HG03469 (cell line): Measurements from ENCODE around the gene EDEM2.
"Not testable (repeated sequence)": the region's sequence is repeated elsewhere in the genome, so short reads cannot be mapped to it uniquely, and the experiment has no call there.

Experiments
- ATAC-seq: cut with Tn5 transposase; IDR thresholded peaks from one replicate; pipeline ENCODE4 v1.9.1; 2021; ENCODE audit warnings: mild to moderate bottlenecking, moderate library complexity, moderate number of reproducible peaks; ENCODE audit not compliant: unreplicated experiment

EDEM2 gene, protein sequence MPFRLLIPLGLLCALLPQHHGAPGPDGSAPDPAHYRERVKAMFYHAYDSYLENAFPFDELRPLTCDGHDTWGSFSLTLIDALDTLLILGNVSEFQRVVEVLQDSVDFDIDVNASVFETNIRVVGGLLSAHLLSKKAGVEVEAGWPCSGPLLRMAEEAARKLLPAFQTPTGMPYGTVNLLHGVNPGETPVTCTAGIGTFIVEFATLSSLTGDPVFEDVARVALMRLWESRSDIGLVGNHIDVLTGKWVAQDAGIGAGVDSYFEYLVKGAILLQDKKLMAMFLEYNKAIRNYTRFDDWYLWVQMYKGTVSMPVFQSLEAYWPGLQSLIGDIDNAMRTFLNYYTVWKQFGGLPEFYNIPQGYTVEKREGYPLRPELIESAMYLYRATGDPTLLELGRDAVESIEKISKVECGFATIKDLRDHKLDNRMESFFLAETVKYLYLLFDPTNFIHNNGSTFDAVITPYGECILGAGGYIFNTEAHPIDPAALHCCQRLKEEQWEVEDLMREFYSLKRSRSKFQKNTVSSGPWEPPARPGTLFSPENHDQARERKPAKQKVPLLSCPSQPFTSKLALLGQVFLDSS

DNA sequence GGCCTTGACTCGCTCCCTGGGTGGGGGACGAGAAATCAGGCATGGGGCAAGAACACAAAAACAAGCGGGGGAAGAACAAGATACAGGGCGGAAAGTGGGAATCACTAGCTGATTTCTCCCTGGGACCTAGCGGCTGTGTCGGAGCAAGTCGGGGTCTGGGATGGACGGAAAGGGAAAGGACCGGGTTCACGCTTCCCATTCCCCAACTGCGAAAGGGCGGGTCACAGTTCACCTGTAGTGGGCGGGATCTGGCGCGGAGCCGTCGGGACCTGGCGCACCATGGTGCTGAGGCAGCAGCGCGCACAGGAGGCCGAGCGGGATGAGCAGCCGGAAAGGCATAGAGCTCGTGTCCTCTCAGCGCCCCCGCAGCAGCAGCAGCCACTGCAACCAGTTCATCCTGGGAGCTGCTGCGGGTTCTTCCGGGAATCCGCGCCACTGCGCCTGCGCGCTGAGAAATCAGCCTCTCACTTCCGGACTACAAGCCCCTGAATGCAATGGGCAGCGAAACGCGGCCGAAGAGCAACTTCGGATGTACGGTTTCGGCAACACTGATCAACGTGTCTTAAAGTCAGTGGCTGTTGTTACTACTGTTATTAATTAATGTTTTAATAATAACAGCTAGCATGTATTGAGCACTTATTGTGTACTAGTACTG lies at the start of gene EDEM2:
TSS of gene EDEM2 (minus strand) at position 417 of the 655 bp plus-strand sequence. CDS start at position 339, 78 bp downstream.
- peak; percentile 53 for ATAC-seq

- no peak for ATAC-seq
Observed at GRCh38 chr20:35196313-35196712, 49.2 kb upstream of the EDEM2 start.

- not testable (repeated sequence) for ATAC-seq
Observed at GRCh38 chr20:35193031-35193791, 46.1 kb upstream of the EDEM2 start.

DNA sequence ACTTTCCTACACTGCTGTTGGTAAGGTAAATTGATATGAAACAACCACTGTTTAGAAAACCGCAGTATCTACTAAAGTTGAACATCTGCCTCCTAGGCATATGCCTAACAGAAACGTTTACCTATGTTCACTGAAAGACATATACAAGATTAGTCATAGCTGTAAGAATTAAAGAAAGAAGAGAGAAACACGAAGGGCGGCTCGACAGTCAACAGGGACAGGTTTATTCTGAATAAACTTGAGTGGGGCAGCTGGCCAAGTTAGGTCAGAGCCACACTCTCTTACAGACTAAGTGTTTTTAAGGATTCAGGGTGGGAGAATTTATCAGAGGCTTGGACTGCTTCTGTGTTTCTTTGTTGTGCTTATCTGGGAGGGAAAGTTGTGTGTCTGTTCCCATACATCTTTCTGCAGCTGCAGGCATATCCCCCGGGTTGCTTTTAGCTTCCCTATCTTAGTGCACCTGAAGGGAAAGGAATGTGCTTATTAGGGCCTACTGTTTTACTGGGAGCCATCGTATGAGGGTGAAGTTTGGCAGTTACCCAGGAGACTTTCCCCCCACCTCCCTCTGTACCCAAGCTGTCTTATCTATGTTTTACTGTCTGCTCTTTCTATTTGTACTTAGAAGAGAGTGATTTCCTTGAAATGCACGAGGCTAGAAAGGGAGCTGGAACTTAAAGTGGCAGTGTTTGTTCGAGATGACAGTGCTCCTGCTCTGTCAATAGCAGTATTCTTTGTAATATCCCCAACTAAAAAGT lies 45.2 kb upstream of the EDEM2 start:
- no peak for ATAC-seq

GRCh38 chr20:35191419-35192117 lies 44.4 kb upstream of the EDEM2 start:
- no peak for ATAC-seq

DNA sequence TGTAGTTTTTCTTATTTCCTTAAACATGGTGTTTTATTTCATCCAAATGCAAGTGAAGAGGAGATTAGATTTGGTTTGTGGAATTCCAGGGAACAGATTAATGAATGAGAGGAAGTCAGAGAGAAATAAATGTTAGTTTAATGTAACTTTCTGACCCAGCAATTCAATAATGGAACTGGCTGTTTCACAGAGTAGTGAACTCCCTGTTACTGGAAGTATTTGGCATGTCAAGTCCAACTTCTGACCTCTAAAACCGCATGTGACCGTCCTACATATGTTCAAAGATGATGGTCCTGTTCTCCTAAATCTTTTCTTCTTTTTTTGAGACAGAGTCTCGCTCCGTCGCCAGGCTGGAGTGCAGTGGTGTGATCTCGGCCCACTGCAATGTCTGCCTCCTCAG lies 43.4 kb upstream of the EDEM2 start:
- ATAC-seq, result no peak

- ATAC-seq, result not testable (repeated sequence)
Observed at GRCh38 chr20:35189223-35189622, 42.1 kb upstream of the EDEM2 start.

- no peak for ATAC-seq
Observed at GRCh38 chr20:35187584-35188190, 40.6 kb upstream of the EDEM2 start.

DNA sequence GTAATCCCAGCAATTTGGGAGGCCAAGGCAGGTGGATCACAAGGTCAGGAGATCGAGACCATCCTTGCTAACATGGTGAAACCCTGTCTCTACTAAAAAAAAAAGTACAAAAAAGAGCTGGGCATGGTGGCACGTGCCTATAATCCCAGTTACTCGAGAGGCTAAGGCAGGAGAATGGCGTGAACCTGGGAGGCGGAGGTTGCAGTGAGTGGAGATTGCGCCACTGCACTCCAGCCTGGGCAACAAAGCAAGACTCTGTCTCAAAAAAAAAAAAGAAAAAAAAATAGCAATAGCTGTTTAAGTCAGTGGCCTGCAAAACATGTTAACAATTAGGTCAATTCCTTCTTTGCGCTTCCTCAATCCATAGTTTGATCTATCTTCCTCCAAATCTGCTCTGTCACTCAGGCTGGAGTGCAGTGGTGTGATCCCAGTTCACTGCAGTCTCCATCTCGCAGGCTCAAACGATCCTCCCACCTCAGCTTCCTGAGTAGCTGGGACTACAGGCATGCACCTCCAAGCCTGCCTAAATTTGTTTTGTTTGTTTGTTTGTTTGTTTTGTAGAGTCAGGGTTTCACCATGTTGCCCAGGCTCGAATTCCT lies 39.7 kb upstream of the EDEM2 start:
- ATAC-seq, result not testable (repeated sequence)

DNA sequence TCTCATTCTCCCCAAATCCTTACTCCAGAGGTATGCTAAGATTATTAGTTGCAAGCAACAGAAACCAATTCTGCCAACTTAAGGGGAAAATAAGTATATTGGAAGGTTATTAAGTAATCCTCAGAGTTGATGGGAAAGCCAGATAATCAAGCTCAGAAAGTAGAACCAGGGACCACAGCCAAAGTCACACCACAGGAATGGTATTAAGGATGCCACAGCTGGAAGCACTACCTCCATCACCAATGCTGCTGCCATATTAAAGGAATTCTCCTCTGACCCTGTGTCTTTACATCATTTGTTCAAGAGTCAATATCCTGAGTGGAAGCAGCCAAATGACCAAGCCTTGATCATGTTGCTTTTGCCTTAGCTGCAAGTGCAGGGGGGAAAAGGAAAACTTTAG lies 34.6 kb upstream of the EDEM2 start:
- ATAC-seq, result no peak

- no peak for ATAC-seq
Observed at GRCh38 chr20:35180266-35180665, 33.1 kb upstream of the EDEM2 start.

DNA sequence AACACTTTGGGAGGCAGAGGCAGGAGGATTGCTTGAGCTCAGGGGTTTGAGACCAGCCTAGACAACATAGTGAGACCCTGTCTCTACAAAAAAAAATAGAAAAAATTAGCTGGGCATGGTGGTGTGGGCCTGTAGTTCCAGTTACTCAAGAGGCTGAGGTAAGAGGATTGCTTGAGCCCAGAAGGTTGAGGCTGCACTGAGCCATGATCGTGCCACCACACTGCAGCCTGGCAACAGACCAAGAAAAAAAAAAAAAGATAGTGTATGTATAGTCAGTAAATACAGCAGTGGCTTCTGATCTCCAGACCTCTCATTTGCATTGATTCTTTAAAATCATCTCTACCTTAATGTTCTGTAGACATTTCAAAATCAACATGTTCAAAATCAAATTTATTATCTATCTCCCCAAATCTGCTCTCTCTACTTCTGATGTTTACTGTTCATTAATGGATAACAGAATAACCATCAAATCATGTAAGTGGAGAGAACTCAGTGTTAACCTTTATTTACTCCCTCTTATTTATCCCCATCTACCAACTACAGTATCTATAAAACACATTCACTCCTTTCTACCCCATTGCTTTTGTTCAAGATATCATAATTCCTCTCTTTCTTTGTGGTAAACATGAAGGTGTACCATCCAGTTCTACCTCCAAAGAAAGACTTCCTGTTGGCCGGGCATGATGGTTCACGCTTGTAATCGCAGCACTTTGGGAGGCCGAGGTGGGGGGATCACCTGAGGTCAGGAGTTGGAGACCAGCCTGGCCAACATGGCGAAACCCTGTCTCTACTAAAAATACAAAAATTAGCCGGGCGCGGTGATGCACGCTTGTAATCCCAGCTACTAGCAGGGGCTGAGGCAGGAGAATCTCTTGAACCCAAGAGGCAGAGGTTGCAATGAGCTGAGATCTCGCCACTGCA lies 32.4 kb upstream of the EDEM2 start:
- ATAC-seq, result no peak

DNA sequence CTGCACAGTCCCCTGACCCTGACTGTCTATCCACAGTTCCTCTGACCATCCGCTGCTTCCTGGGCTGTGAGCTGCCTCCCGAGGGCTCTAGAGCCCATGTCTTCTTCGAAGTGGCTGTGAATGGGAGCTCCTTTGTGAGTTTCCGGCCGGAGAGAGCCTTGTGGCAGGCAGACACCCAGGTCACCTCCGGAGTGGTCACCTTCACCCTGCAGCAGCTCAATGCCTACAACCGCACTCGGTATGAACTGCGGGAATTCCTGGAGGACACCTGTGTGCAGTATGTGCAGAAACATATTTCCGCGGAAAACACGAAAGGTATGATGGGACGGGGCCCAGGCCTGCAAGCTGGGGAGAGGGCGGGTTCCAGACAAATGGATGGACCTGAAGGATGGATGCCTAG lies 29.0 kb upstream of the EDEM2 start:
- no peak for ATAC-seq

DNA sequence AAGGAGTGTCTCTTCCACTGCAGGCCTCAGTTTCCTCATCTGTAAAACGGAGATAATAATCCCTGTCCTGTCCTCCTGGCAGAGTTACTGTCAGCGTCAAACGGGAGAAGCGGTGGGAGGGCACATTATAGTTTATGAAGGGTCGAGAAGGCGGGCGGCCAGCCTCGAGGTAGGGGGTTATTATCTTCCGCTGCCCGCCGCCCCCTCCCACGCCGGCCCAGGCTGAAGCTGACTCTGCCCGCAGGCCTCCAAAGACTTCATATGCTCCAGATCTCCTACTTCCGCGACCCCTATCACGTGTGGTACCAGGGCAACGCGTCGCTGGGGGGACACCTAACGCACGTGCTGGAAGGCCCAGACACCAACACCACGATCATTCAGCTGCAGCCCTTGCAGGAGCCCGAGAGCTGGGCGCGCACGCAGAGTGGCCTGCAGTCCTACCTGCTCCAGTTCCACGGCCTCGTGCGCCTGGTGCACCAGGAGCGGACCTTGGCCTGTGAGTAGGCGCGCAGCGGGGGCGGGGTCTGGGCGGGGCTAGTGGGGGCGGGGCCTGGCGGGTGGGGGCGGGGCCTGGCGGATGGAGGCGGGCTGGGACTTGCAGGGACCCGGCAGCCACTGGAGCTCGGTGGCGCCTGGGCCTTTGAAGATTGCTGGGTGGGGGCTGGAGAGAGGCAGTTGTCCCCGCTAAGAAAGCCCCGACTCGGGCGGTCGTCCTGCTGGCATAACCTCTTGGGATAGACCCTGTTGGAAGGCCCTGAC lies 27.5 kb upstream of the EDEM2 start:
- ATAC-seq, result no peak

DNA sequence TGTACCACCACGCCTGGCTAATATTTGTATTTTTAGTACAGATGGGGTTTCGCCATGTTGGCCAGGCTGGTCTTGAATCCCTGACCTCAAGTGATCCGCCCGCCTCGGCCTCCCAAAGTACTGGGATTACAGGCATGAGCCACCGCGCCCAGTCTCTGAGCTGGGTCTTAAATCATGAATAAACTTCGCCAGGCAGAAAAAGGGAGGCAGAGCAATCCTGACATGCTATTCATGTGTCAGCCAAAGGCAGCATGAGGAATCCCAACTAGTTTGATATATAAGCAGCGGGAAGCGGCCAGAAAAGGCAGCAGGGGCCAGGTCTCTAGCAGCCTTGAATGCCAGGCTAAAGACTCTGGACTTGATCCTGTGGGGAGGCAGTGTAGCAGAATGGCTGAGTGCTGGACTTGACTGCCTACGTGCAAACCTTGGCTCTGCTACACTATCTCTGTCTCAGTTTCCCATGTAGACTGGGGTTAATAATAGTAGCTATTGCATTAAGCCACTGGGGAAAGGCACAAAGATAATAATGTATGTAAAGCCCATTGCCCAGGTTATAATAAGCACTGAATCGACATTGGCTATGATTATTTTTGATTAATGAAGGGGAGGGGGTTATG lies 26.5 kb upstream of the EDEM2 start:
- no peak for ATAC-seq

GRCh38 chr20:35172434-35172806 lies 25.3 kb upstream of the EDEM2 start:
- no peak for ATAC-seq
